ENCODE data around the gene LUZP1.
"Not testable (repeated sequence)": the region's sequence is repeated elsewhere in the genome, so short reads cannot be mapped to it uniquely, and the experiment has no call there.

LUZP1 gene
- 57.6 to 90.1 reads per million in 2 experiments for total RNA-seq

GRCh38 chr1:23168445-23169194 lies at the start of gene LUZP1:
Gene LUZP1, minus strand, starts transcription at chr1:23168856.
- DNase-seq (ENCODE audit: low read depth), result peak; percentile 85

- DNase-seq (ENCODE audit: low read depth), result no peak
These were observed 48.9 kb upstream of the LUZP1 start, which contains the start of gene HTR1D for GRCh38 chr1:23217421-23218115. Gene HTR1D, minus strand, starts transcription at chr1:23217502. Its CDS starts 23,283 bp downstream, at chr1:23194219.

- DNase-seq (ENCODE audit: low read depth), result no peak
These were observed 48.2 kb upstream of the LUZP1 start for GRCh38 chr1:23216771-23217420.

GRCh38 chr1:23215751-23216449 lies 47.2 kb upstream of the LUZP1 start:
- no peak for DNase-seq (ENCODE audit: low read depth)

- no peak for DNase-seq (ENCODE audit: low read depth)
These were observed 46.6 kb upstream of the LUZP1 start for GRCh38 chr1:23215291-23215690.

- no peak for DNase-seq (ENCODE audit: low read depth)
These were observed 46.0 kb upstream of the LUZP1 start for GRCh38 chr1:23214640-23215039.

GRCh38 chr1:23211955-23212354 lies 43.3 kb upstream of the LUZP1 start:
- DNase-seq (ENCODE audit: low read depth), result no peak

- no peak for DNase-seq (ENCODE audit: low read depth)
These were observed 42.3 kb upstream of the LUZP1 start for GRCh38 chr1:23210963-23211362.

GRCh38 chr1:23210351-23210785 lies 41.7 kb upstream of the LUZP1 start:
- DNase-seq (ENCODE audit: low read depth), result no peak

GRCh38 chr1:23209770-23210169 lies 41.1 kb upstream of the LUZP1 start:
- DNase-seq (ENCODE audit: low read depth), result no peak

GRCh38 chr1:23208527-23208926 lies 39.9 kb upstream of the LUZP1 start:
- DNase-seq (ENCODE audit: low read depth), result no peak

GRCh38 chr1:23207733-23208132 lies 39.1 kb upstream of the LUZP1 start:
- not testable (repeated sequence) for DNase-seq (ENCODE audit: low read depth)

GRCh38 chr1:23202263-23202749 lies 33.6 kb upstream of the LUZP1 start:
- no peak for DNase-seq (ENCODE audit: low read depth)

- no peak for DNase-seq (ENCODE audit: low read depth)
These were observed 32.2 kb upstream of the LUZP1 start for GRCh38 chr1:23200883-23201282.

GRCh38 chr1:23198373-23198772 lies 29.7 kb upstream of the LUZP1 start:
- DNase-seq (ENCODE audit: low read depth), result no peak

- no peak for DNase-seq (ENCODE audit: low read depth)
These were observed 28.1 kb upstream of the LUZP1 start for GRCh38 chr1:23196627-23197328.

- DNase-seq (ENCODE audit: low read depth), result no peak
These were observed 25.7 kb upstream of the LUZP1 start for GRCh38 chr1:23194119-23194984.

GRCh38 chr1:23193391-23194118 lies 24.9 kb upstream of the LUZP1 start:
- DNase-seq (ENCODE audit: low read depth), result no peak

GRCh38 chr1:23191199-23191598 lies 22.5 kb upstream of the LUZP1 start:
- DNase-seq (ENCODE audit: low read depth), result no peak

Data from T follicular helper cell (primary cell).